GM21390 (cell line): Measurements from ENCODE around the gene DCTN2.

Experiments
- ATAC-seq: cut with Tn5 transposase; IDR thresholded peaks from one replicate; pipeline ENCODE4 v1.9.1; 2021; ENCODE audit not compliant: unreplicated experiment

DCTN2 gene

DNA sequence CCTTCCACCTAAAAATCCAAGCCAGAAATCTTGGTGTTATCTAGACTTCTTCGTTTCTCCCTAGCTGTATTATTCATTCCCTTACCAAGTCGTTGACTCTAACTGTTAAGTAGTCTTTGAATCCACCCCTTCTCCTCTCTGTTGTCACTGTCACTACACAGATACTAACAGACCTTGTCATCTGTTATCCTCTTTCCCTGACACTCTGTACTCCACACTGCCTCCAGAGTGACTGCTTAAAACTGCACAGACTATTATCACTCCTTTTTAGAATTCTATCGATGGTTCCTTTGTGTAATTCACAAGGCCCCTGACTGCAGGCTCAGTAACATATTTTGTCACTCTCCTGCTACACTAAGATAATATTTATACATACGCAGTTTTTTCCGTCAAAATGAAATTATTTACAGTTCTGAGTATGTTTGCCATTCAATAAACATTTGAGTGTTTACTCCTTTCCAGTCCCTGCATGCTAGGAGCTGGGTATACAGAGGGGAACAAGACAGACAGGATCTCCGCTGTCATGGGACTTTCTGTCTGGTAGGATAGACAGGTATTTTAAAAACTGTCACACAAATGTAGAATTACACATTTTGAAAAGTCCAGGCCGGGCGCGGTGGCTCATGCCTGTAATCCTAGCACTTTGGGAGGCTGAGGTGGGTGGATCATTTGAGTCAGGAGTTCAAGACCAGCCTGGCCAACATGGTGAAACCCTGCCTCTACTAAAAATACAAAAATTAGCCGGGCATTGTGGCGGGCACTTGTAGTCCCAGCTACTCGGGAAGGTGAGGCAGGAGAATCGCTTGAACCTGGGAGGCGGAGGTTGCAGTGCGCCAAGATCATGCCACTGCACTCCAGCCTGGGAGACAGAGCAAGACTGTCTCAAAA is 55.4 kb downstream of the DCTN2 start:
- ATAC-seq, result no peak

DNA sequence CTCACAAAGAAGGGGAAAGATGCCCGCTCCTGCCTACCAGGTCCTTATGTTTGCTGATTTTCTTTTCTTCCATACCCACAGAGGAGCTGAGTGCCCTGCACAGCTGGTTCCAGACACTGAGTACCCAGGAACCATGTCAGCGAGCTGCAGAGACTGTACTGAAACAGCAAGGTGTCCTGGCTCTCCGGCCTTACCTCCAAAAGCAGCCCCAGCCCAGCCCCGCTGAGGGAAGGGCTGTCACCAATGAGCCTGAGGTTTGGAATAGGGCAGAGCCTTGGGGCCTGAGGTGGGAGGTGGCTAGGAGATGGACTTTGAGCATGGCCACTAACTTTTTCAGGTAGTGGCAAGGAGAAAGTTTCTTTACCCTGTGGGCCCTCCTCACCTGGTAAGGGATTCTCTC is 56.9 kb downstream of the DCTN2 start:
- no peak for ATAC-seq

DNA sequence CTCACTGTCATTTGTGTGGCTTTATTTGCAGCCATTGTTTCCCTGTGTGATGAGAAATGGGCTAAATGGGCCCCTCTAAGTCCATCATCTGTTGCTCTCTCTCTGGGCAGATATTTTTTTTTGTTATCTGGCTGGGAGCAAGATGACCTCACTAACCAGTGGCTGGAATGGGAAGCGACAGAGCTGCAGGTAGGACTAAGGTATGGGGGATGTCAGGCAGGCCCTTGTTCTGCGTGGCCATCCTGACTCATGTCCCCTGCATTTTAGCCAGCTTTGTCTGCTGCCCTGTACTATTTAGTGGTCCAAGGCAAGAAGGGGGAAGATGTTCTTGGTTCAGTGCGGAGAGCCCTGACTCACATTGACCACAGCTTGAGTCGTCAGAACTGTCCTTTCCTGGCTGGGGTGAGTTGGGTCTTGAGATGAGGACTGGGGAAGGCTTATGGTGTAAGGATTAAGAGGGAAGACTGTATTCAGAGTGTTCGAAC is 57.8 kb downstream of the DCTN2 start:
- no peak for ATAC-seq

DNA sequence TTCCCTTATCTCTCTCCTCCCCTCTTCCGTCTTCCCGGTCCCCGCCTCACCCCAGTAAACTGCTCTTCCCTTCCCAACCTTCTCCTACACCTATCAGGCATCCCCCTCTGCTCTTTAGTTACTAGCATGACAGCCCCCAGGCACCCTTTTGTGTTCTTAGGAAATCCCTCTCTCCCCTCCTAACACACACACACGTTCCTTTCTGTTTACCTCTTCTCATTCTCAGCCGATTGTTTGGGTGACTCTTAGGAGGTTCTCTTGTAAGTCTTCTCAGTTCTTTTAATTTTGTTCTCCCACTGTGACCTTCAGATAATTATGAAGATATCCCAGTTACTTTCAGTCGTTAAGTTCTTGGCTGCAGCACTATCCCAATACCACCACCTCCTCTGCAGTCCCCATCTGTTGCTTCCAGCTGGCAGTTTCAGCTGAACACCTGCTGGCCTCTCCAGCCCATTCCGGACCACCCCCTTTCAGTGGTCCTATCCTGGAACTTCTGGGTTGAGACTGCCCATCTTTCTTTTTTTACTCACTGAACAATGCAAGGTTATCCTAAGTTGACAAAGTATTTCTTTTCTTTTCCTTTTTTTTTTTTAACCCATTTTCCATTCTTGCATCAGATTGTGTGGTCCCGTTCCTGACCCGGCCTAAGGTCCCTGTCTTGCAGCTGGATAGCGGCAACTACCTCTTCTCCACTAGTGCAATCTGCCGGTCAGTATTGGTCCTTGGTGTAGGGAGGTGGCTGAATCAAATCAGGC is 58.4 kb downstream of the DCTN2 start:
- no peak for ATAC-seq

DNA sequence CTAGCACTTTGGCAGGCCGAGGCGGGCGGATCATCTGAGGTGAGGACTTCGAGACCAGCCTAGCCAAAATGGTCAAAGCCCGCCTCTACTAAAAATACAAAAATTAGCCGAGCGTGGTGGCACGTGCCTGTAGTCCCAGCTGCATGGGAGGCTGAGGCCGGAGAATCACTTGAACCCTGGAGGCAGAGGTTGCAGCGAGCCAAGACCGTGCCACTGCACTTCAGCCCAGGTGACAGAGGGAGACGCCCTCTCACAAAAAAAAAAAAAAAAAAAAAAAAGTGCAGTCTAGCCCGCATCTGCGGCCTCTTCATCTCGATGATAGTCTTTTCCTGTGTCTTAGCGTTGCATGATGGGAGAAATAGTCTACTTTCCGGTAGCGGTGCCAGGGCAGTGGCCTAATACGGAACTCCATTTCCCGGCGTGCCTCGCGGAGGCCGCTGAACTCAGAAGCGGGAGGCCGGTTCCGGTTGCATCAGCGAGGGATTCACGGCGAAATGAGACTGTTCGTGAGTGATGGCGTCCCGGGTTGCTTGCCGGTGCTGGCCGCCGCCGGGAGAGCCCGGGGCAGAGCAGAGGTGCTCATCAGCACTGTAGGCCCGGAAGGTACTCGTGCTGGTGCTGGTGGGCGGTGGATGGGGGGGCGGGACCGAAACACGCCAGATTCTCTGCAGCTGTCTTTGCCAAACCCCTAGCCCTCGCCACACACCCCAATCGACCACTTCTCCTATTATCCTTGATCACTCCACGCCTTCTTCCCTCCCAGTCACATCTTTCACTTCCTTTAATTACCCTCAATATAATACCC is 59.2 kb downstream of the DCTN2 start, which contains the start of gene MARS1:
Gene MARS1, plus strand, starts transcription at position 472 of the 805 bp plus-strand sequence. Its CDS starts 23 bp downstream, at position 495.
- peak; percentile 98 for ATAC-seq

DNA sequence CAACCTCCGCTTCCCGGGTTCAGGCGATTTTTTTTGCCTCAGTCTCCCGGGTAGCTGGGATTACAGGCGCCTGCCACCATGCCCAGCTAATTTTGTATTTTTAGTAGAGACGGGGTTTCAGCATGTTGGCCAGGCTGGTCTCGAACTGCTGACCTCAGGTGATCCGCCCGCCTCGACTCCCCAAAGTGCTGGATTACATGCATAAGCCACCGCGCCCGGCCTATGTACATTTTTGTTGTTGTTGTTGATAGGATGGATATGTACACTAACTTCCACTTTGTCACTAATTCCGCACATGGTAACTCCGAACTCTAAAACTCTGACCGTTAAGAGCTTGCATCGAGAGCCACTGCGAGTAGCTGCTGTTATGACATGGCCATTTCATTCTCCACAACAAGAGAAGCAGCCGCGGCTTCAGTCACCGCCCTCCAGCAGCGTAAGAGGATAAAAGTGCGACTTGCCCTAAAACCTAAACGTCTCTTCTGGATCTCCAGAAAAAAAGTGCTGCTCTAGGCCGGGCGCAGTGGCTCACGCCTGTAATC is 59.9 kb downstream of the DCTN2 start:
- no peak for ATAC-seq

DNA sequence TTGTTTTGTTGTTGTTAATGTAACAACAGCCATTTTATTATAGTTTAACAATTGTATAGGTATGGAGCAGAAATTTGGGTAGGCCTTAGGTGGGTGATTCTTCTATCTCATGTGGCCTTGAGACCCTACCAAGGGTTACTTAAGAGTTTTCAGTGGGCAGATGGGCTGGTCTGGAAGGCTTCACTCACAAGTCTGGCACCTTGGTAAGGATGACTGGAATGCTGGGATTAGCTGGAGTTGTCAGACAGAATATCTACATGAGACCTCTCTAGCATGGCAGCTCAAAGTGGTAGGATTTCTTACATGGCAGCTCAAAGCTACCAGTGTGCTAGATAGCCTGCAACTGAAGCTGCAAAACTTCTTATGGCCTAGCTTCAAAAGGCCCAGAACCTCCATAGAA is 61.3 kb downstream of the DCTN2 start:
- no peak for ATAC-seq

DNA sequence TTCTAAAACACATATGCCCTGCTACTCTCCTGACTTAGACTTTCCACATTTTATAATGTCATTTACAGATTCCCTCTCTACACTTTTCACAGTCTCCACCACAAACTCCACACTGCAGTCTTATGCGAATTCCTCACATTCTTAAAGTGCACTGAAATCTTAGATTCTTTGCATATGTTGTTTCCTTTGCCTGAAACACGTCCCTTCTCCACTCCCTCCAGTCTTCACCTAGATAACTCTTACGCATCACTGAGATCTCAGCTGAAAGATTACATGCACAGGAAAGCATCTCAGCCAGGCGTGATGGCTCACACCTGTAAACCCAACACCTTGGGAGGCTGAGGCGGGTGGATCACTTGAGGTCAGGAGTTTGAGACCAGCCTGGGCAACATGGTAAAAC is 63.5 kb downstream of the DCTN2 start:
- ATAC-seq, result no peak

DNA sequence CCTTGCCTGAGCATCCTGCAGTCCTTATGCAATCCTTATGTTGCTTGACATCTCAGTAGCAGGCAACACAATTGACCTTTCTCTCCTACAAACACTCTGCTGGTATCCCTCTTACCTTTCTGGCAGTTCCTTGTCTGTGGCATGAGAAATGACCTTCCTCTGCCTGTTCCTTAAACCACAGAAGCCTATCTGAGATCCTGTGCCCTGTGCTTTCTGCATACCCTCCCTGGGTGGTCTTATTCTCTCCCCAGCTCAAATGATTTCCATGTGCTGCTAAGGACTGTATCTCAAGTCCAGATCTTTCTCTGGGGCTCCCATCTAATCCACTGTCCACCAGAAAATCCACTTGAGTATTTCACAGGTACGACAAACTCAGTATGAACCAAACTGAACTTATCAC is 65.3 kb downstream of the DCTN2 start:
- no peak for ATAC-seq
